Activated CD4-positive, alpha-beta T cell treated with anti-CD3 and anti-CD28 coated beads, Interleukin-2, amount 50 U/mL, for 48 hours (primary cell): ENCODE results near the gene NOXA1.
"Not testable (repeated sequence)": the region's sequence is repeated elsewhere in the genome, so short reads cannot be mapped to it uniquely, and the experiment has no call there.

Experiments
- DNase-seq, 2 experiments: peaks; one replicate each; pipeline ENCODE4 v3.0.0-alpha.2; 2020

The NOXA1 gene

GRCh38 chr9:137406085-137406760, 17.0 kb upstream of the NOXA1 start:
- DNase-seq: no peak

DNA sequence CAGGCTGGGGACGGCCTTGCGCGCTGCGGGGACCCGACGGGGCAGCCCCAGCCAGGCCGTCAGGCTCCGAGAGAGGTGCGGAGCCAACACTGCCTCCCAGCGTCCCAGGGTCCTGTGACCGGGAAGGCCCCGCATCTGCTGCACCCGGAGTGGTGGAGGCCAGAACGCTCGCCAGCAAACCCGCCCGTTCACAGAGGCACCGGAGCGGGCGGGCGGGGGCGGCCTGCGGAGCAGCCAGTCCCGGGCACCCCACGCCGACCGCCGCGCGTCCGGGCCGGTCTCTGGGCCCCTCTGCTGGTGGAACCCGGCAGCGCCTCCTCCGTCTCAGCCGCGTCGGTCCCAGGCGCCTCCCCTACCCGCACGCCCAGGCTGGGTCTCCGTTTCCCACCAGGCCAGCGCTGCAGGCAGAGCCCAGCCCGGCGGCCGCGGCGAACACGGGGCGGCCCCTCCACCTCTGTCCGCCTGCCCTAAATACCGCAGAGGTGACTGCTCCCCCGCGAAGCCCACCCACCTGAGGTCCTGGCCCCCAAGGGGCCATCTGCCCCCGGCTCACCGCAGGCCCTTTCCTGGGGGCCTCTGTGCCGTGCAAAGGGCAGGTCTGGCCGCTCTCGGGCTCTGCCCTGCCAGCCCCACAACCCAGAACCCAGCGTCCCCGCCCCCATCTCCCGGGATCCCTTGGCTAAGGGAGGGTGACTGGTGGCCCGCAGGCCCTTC, 16.2 kb upstream of the NOXA1 start:
- peak; percentile 73 to 75 for DNase-seq

DNA sequence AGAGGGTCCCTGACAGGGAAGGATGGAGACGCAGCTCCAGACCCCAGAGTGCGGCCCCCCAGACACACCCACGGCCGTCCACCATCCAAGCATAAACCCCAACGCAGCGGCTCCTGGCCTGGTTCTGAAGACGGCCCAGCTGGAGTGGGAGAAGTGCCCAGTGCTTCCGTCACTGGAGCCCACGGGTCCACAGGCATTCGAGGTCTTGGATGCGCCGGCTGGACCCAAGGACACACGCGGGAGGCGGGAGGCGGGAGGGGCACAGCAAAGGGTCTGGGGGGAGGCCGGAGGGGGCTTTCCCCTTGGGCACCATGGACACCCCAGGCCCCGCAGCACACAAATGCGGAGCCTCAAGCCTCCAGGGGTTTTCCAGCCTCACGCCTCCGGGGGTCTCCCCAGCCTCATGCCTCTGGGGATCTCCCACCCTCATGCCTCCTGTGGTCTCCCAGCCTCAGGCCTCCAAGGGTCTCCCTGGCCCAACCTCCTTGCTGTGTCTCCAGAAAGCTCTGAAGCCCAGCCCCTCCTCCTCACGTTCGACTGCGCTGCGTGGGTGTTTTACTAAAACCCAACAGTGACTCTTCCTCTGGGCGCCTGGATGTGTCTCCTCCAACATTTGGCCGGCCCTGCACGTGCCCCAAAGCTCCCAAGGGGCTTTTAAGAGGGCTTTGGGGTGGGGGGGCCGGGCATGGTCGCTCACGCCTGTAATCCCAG, 15.4 kb upstream of the NOXA1 start:
- no peak for DNase-seq

DNA sequence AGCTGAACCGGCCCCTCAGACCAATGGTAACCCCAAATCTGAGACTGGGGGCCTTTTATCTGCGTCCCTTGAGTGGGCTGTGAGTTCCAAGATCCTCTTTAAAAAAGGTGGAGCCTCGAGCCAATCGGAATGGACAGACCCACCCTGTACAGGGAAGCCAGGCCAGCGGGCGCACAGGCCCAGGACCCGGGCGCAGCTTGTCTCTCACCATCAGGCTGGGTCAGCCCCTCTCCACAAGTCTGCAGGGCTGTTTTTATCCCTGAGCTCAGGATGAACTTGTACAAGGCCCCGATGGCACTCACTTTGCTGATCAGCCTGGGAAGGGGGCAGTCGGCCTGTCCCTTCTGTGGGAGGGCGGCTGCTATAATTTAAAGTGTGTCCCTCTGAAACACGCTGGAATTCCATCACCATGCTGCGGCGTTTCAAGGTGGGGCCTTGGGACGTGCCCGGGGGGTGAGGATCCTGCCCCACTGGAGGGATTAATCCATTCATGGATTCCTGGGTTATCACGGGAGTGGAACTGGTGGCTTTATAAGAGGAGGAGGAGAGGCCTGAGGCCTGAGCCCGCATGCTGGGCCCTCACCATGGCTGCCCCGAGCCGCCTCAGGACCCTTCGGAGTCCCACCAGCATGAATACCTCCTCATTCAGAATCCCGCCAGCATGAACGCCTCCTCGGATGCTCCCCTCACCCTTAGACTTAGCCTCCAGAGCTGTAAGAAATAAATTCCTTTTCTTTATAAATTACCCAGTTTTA, 14.4 kb upstream of the NOXA1 start:
- DNase-seq: no peak

DNA sequence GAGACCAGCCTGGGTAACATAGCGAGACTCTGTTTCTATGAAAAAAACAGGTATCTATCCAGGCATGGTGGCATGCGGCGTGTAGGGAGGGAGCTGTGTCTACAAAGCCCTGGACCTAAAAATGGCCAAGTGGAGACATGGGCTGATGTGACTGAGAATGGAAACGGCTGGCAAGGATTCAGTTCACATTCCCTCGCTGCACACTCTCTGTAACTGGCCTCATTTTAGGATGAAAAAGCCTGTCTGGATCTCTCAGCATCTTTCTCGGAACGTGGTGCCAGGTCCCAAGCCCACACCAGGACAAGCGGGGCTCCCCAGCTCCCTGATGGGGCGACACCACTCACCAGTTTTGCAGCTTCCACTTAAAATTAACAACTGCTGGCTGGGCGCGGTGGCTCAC, 13.7 kb upstream of the NOXA1 start:
- no peak for DNase-seq

DNA sequence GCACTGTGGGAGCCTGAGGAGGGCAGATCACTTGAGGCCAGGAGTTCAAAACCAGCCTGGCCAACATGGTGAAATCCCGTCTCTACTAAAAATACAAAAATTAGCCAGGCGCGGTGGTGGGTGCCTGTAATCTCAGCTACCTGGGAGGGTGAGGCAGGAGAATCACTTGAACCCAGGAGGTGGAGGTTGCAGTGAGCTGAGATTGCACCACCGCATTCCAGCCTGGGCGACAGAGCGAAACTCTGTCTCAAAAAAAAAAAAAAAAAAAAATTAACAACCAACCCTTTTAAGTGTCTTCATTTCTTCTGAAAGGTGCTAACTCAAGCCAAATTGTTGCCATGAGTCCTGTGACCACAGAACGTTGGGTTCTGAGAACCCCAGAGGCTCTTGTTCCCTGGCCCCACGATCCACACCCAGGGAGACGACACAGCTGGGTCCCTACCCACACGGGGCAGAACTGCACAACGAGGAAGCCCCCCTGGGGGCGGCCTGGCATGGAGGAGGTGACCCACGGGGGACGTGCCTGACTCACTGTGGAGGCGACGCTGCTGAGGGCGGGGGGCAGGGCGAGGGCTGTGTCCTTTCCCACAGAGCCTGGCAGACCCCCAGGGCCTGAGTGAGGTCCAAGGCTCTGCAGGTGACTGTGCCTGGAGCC, 12.8 kb upstream of the NOXA1 start:
- not testable (repeated sequence) for DNase-seq

- DNase-seq: no peak
These were observed 12.3 kb upstream of the NOXA1 start for GRCh38 chr9:137410891-137411249.

DNA sequence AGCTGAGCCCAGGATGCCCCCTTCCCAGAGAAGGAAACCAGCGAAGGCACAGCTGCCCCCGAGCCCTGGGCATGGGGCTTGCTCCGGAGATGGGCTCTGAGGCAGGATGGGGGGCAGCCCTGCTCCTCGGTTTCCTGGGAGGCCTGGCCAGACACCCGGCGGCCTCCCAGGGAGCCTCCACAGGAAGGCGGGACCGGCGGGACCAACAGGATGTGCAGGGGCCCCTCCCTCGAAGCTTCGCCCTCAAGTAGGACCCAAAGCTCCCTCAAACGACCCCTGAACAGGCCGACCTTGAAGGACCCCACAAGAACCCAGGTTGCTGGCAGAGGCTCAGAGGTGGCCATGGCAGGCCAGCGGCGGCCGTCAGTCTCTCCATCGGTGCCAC, 11.9 kb upstream of the NOXA1 start:
- no peak for DNase-seq

DNA sequence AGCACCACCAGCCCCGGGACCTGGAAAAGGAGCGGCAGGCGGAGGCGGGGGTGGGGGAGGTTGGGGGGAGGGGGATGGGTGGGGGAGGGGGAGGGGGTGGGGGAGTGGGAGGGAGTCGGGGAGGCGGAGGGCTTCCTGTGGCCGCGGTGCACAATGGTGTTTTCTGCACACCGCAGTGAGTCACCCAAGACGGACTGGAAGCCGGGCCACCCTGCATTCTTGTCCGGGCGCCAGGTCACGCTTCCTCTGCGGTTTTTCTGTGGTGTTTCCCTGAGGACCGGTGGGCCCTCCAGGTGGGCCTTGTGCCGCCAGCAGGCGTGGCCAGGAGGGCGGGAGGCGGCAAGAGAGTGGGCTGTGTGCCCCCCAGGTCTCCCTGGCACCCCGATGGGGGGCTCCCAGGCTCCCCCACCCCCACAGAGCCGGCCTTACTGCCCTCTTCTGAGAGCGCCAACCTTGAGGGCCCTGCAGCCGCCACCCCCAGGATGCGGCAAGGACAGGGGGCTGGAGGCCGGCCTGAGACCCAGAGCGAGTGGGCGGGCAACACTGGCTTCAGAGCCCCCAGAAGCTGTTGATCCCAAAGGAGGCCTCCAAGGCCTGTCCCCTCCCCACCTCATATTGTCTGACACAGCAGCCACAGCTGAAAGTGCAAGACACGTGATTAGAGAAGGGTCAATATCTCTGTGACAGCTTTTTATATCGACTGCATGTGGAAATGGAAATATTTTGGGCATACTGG, 11.4 kb upstream of the NOXA1 start:
- peak; percentile 64 to 70 for DNase-seq

GRCh38 chr9:137412431-137412830, 10.8 kb upstream of the NOXA1 start:
- DNase-seq: no peak

GRCh38 chr9:137415451-137415850, 7.7 kb upstream of the NOXA1 start:
- no peak for DNase-seq

DNA sequence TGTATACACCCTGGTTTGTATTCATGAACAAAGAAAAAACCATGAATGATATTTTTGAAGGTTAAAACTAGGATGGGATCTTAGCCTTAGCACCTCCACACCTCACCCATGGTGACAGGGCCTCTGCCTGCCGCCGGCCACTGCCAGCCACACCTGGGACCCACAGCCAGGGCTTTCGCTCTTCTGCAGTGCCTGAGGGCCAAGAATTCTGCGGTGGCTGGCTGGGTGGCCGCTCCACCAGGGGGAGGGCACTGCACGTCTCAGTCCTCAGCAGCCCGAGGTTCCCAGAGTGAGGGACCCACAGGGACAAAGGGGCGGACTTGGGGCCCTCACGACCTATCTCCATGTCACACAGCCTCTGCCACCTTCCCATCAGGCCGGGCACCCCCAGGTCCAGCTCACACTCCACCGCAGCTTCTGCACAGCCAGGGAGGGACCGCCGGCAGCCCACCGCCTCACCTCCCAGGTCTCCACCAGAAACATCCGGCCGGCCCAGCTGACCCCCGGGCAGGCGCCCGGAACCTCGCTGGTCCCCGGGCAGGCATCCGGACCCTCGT, 7.1 kb upstream of the NOXA1 start:
- no peak for DNase-seq

GRCh38 chr9:137416563-137417151, 6.5 kb upstream of the NOXA1 start:
- DNase-seq: no peak

DNA sequence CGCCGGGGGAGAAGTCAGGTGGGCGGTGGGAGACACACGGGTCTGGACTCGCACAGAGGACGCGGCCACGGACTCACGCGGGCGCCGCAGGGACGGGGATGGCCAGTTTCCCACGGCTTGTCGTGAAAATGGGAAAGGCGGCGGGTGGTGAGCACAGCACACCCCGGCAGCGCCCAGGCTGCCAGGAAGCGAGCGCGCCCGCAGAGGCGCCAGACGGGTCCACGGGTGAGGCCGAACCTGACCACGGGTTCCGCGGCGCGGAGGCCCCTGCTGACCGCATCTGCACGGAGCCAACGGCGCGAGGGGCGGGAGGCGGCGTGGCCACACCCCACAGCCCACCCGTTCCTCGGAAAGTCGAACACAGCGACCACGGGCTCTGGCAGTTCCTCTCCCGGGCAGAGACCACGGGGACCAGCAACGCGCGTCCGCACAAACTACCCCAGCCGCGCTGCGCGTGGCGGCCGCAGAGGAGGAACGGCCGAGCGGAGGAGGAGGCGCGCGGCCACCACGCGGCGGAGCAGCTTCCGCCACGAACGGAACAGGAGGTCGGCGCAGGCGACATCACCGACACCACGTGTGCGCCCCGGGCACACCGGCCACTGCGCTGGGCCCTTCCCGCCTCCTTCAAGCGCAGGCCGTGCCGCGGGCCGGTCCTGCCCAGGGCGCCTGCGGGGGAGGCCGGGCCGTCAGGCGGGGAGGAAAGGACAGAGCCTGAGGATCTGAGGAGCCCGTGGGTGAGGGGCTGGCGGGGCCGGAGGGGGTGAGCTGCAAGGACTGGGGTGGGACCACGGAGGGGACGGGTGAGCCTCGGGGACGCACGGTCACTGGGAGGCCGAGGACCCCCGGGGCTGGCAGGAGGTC, 5.8 kb upstream of the NOXA1 start:
- DNase-seq: no peak

GRCh38 chr9:137421838-137422603, 1.2 kb upstream of the NOXA1 start:
- no peak for DNase-seq

DNA sequence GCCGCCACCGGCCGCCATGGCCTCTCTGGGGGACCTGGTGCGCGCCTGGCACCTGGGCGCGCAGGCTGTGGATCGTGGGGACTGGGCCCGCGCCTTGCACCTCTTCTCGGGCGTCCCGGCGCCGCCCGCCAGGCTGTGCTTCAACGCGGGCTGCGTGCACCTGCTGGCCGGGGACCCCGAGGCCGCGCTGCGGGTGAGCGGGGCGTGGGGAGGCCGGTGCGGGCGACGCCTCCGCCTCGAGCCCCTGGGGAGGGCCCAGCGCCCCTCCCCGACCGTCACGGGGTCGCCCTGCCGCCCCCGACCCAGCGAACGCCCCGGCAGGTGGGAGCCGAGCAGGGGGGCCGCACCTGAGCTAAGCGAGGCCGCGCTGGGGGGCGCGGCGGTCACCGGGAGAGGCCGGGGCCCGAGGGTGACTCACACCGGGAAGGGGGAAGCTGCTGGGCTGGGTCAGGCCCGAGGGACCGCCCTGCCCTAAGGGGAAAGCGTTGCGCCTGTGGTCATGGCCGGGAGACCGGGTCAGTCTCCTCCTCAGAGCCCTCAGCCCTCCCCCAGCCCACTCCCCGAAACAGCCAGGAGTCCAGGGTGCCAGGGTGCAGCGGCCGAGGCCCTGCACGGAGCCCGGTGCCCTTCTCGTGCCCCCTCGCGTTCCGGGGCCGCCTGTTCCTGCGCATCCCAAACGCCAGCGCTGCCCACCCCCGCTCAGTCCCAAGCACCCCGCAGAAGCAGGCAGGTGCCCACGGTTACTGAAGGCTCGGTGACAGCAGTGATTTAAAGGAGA, 510 bp downstream of the NOXA1 start:
- DNase-seq: no peak

- no peak for DNase-seq
These were observed 3.0 kb downstream of the NOXA1 start for GRCh38 chr9:137426018-137426681.
